HG03175 (cell line): ENCODE results near the gene JMJD6.
A peak's percentile ranks its signal among the peaks of the same experiment; 100 is the strongest.
"Not testable (repeated sequence)": the region's sequence is repeated elsewhere in the genome, so short reads cannot be mapped to it uniquely, and the experiment has no call there.

Experiments used
- ATAC-seq: cut with Tn5 transposase; IDR thresholded peaks from one replicate; pipeline ENCODE4 v1.9.1; 2021; ENCODE audit warnings: mild to moderate bottlenecking, moderate library complexity; ENCODE audit not compliant: unreplicated experiment

Gene JMJD6

DNA sequence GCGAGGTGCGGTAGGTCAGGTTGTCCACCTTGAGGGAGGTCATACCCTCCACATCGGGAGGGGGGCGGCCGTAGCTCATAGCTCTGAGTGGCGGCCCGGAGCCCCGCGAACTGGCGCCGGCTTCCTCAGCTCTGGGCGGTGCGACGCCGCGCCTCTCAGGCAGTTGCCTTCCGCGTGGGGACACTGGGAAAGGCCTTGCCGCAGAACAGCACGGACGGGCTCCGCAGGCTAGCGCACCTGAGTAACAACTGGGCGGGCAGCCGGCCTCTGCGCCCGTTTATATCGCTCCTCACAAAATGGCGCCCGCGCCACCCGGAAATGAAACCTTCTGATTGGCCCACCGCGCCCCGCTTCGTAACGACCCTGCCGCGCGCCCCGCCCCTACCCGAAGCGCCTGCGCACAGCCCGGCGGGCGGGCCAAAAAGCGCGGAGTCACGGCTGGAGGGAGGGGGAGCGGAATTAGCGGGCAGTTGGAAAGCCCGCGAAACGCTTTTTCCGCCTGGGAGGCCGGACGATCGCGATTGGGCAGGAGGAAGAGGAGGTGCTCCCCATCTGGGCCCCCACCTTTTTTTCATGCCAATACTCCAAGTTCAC is 10.8 kb upstream of the JMJD6 start, which contains the start of gene SRSF2:
SRSF2 (minus strand) TSS at position 250 of the 594 bp plus-strand sequence; CDS start at position 79, 171 bp downstream.
- ATAC-seq = peak; percentile 74

GRCh38 chr17:76736349-76737081 is 10.1 kb upstream of the JMJD6 start:
- ATAC-seq = peak; percentile 14

GRCh38 chr17:76735586-76736348 is 9.4 kb upstream of the JMJD6 start:
- ATAC-seq = no peak

GRCh38 chr17:76735006-76735405 is 8.6 kb upstream of the JMJD6 start:
- ATAC-seq = no peak

- ATAC-seq = no peak
These were observed 7.9 kb upstream of the JMJD6 start for GRCh38 chr17:76734080-76734840.

- ATAC-seq = no peak
These were observed 7.2 kb upstream of the JMJD6 start for GRCh38 chr17:76733618-76733957.

GRCh38 chr17:76732734-76733617 is 6.6 kb upstream of the JMJD6 start:
- no peak for ATAC-seq

GRCh38 chr17:76731800-76732733 is 5.7 kb upstream of the JMJD6 start:
- not testable (repeated sequence) for ATAC-seq

- no peak for ATAC-seq
These were observed 1.5 kb upstream of the JMJD6 start for GRCh38 chr17:76727745-76728456.

DNA sequence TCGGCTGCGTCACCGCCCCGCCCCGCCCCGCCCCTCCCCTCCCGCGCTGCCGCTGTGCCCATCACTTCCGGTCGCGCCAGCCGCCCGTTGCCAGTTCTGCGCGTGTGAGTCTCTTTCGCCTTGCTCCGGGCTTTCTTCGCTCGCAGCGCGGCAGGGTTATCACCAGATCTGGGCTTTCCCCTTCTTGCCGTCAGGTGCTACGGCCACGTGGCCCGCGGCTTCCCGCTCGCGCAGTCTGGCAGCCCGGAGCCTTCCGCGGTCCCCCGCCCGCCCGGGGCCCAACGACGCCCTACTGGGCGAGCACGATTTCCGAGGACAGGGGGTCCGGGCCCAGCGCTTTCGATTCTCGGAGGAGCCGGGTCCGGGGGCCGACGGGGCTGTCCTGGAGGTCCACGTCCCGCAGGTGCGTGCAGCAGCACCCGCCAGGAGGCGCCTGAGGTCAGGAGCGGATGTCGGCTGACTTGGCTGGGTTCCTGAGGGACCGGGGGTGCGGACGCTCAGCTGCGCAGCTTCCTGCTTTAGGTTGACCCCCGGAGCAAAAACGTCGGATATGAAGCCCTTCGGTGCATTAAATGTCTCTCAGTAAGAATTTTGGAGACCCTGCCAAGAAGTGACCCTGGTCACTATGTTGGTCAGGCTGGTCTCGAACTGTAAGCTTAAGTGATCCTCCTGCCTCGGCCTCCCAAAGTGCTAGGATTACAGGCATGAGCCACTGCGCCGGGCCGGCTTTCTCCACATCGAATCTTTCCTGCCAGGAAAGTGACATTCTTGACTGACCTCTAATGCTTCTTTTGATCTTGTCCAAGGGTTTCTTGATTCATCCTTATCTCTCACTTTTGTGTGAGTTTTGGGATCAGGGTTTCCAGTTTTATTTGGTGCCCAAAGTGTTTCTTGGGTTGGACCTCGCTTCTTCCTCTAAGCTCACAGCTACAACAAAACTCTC is 641 bp upstream of the JMJD6 start, which contains the start of gene METTL23:
METTL23 (plus strand) TSS at position 64 of the 943 bp plus-strand sequence. CDS start 2,872 bp downstream, outside the sequence.
- ATAC-seq = peak; percentile 42

GRCh38 chr17:76725580-76726230 is 701 bp downstream of the JMJD6 start:
- peak; percentile 23 for ATAC-seq

GRCh38 chr17:76723812-76724211 is 2.6 kb downstream of the JMJD6 start:
- no peak for ATAC-seq

- ATAC-seq = not testable (repeated sequence)
These were observed 3.4 kb downstream of the JMJD6 start for GRCh38 chr17:76722977-76723376.

DNA sequence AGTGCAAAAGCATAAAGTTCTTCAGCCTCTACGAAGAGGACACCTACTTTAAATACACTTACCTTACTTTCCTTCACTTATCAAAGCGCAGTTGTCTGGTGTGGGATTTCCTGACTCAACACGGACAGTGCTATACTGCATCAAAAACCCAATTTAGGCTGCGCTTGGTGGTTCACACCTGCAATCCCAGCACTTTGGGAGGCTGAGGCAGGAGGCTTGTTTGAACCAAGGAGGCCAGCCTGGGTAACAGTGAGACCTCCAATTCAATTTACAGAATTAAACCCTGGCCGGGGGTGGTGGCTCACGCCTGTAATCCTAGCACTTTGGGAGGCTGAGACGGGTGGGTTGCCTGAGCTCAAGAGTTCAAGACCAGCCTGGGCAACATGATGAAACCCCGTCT is 4.1 kb downstream of the JMJD6 start:
- ATAC-seq = no peak

DNA sequence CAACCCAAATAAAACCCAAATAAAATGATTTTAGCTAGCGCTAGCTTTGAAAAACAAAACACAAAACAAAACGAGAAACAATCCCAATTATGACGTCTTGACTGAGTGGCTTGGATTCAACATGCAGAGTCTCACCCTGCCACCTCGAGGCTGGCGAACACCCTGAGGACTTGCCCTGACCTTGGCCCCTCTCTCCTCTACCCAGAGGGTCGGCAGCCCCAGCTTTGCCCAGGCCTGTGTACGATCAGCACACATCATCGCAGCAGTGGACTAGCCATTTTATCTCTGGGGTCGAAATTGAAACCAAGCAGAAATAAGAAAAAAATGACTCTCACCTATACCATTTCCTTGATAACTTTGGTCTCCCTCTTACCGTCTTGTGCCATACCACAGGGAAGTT is 4.9 kb downstream of the JMJD6 start:
- ATAC-seq = no peak

DNA sequence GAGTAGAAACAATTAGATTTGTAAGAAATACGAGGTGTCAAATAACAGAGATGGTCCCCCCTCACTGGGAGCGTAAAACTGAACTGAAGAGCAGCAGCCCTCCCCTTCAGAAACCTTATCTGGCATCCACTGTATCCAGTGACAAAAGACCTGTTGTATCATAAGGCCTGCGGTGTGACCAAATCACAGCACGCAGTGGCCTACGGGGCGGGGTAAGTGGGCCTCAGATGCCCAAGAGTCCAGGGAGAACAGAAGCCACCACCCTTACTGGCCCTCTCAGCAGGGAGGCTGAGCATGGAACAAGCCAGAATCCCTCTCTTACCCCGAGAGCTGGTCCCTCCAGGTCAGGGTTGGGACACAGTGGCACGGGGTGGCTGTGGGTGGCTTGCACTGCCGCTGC is 5.5 kb downstream of the JMJD6 start:
- no peak for ATAC-seq

DNA sequence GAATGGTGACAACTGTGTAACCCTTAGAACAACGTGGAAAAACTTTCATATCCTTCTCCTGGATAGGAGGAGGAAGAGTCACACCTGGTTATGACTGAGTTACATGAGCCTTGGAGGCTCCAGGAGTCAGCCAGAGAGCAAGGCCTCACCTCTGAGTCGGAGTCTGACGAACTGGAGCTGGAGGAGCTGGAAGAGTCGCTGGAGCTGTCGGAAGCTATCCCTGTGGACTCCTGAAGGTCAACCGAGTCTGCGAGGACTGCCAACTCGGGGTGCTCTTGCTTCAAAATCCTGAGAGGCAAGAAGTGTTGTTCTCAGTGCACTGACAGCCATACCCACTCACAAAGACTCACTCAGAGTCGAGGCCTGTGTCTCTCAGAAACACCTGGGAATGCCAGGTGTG is 6.2 kb downstream of the JMJD6 start:
- ATAC-seq = no peak
